GM23248 (cell line): Measurements from ENCODE around the gene CELSR1. TPM values are rescaled to one million over a fixed set of nuclear protein-coding genes. Genes with fewer than 3 reads are reported as not detected.

Source experiments
- DNase-seq: peaks from one replicate; pipeline ENCODE4 v3.0.0-alpha.2; 2015
- H2AFZ ChIP-seq: fragments of 200-600 bp; sonication (generic); 2 replicates; pipeline ENCODE4 v1.6.1; 2016; ENCODE audit warnings: antibody characterized with exemption
- H3F3A ChIP-seq: fragments of 200-600 bp; sonication (generic); 2 replicates; pipeline ENCODE4 v1.6.1; 2016; ENCODE audit warnings: mild to moderate bottlenecking, antibody characterized with exemption, mixed run types; ENCODE audit not compliant: insufficient read depth
- H3K27ac ChIP-seq: fragments of 200-600 bp; sonication (generic); 2 replicates; pipeline ENCODE4 v1.5.1; 2016; ENCODE audit warnings: mild to moderate bottlenecking
- H3K27me3 ChIP-seq: fragments of 200-600 bp; sonication (generic); replicated peaks from 2 replicates; pipeline ENCODE4 v1.6.1; 2016; ENCODE audit warnings: mild to moderate bottlenecking; ENCODE audit not compliant: insufficient read depth
- H3K36me3 ChIP-seq: fragments of 200-600 bp; sonication (generic); 2 replicates; pipeline ENCODE4 v1.6.1; 2016; ENCODE audit warnings: low read depth, mild to moderate bottlenecking
- H3K4me1 ChIP-seq: fragments of 200-600 bp; sonication (generic); 2 replicates; pipeline ENCODE4 v1.6.1; 2016; ENCODE audit warnings: mild to moderate bottlenecking; ENCODE audit not compliant: insufficient read depth
- H3K4me2 ChIP-seq: fragments of 200-600 bp; sonication (generic); one replicate; pipeline ENCODE4 v1.6.1; 2016; ENCODE audit warnings: mild to moderate bottlenecking; ENCODE audit not compliant: unreplicated experiment
- H3K4me3 ChIP-seq: fragments of 200-600 bp; sonication (generic); 2 replicates; pipeline ENCODE4 v1.5.1; 2016; ENCODE audit warnings: mild to moderate bottlenecking
- H3K79me2 ChIP-seq: fragments of 200-600 bp; sonication (generic); 2 replicates; pipeline ENCODE4 v1.6.1; 2016; ENCODE audit warnings: mild to moderate bottlenecking; ENCODE audit not compliant: insufficient read depth
- H3K9ac ChIP-seq: fragments of 200-600 bp; sonication (generic); 2 replicates; pipeline ENCODE4 v1.6.1; 2016; ENCODE audit warnings: mild to moderate bottlenecking
- H3K9me2 ChIP-seq: fragments of 200-600 bp; sonication (generic); 2 replicates; pipeline ENCODE4 v1.6.1; 2016; ENCODE audit warnings: mixed run types, mild to moderate bottlenecking, moderate library complexity; ENCODE audit not compliant: insufficient read depth
- H3K9me3 ChIP-seq: fragments of 200-600 bp; sonication (generic); one replicate; pipeline ENCODE4 v1.6.1; 2017; ENCODE audit warnings: low read depth
- H4K20me1 ChIP-seq: fragments of 200-600 bp; sonication (generic); 2 replicates; pipeline ENCODE4 v1.6.0; 2016; ENCODE audit not compliant: insufficient read depth
- EZH2 ChIP-seq: fragments of 200-600 bp; sonication (generic); IDR thresholded peaks from 2 replicates; pipeline ENCODE4 v1.6.1; 2018; ENCODE audit warnings: antibody characterized with exemption, mild to moderate bottlenecking; ENCODE audit not compliant: insufficient read depth, poor library complexity, severe bottlenecking
- EZH2phosphoT487 ChIP-seq: fragments of 200-600 bp; sonication (generic); IDR thresholded peaks from 2 replicates; pipeline ENCODE4 v1.6.1; 2018; ENCODE audit warnings: antibody characterized with exemption, moderate library complexity, mild to moderate bottlenecking, low read depth; ENCODE audit not compliant: insufficient read depth
- WGBS, 2 experiments: methylation state at CpG; one replicate each; pipeline ENCODE4 v1.1.6; 2015 to 2017; ENCODE audit warnings: low lambda C conversion rate in 2 of 2, low coverage in 1 of 2; ENCODE audit errors: missing lambda C conversion rate in 2 of 2; 5-methylcytosine and 5-hydroxymethylcytosine counted together
- in situ Hi-C: fragments of 300-500 bp; cut with MboI; formaldehyde crosslinking; loops from 2 replicates; pipeline ENCODE4 v1.15.0; 2020
- polyA plus RNA-seq: library from polyadenylated mRNA; unstranded; fragments of >200 nt; fragmentation: Nextera tagmentation; extraction: Ambion mirVana; gene quantifications from 2 replicates; pipeline ENCODE4 v1.2.1, GENCODE V29; 2016
- total RNA-seq: library from RNA; depleted of rRNA; stranded (reverse); fragments of >200 nt; shearing (Covaris generic); gene quantifications from 2 replicates; pipeline ENCODE4 v1.2.3, GENCODE V29; 2014

CELSR1 gene
- total and polyA plus RNA-seq, 2 experiments from 2014 or later: 0.23 to 0.54 TPM

DNA sequence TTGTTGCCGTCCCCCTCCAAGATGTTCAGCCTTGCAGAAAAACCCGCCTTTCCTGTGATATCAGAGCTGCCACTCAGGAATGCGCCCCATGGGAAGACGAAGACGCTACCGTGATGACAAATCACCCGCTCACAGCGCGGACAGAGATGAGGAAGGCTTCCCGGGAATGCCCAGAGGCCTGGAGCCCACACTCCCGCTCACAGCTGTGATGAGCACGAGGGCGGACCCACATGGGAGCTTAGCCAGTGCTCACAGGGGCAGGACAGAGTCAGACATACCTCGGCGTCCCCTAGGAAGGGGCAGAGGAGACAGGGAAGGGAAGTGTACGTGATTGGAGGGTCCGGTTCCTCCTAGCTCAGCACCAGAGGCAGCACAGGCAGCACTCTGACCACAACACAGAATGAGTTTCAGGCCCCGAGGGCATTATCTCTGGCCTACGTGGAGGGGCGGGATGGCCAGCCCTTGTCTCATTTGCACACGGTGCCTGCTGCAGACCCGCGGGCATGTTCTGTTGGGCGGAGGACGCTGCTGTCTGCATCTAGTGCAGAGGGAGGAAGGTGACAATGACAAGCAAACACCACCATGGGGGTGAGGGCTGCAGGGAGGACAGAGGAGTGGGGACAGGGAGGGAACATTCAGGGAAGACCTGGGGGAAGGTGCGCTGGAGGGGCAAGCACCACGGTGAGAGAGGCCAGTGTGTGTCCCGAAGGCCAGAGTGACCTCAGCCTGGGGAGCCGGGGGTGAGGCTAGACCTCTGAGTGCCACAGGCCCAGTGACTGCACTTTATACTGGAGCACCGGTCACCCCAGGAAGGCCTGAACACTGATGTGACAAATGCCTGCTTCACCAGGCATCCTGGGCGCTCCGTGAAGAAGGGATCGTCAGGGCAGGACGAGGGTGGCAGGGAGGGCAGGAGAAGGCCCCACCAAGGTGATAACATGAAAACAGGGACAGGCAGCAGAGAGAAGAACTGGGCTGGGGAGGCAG lies 79.6 kb downstream of the CELSR1 start:
- H2AFZ ChIP-seq: no peak overlapping the region
- no peaks in the 10 kb centered on the region for H3K79me2 ChIP-seq
- H3K9me3 ChIP-seq: no peaks in the 10 kb centered on the region
- H3K4me3 ChIP-seq: no peak overlapping the region
- WGBS, 2 experiments: 55% methylated on average over 31 to 34 of the region's 34 CpGs
- H3K4me1 ChIP-seq: peaks cover 3% of the 10 kb centered on the region; the same call in 1 of the 2 replicates
- DNase-seq: peak; percentile 60
- no peaks in the 10 kb centered on the region for H3K9me2 ChIP-seq
- no peak overlapping the region for H3K4me2 ChIP-seq
- H3K27me3 ChIP-seq: peaks cover 25% of the 10 kb centered on the region
- H3K27ac ChIP-seq: no peak overlapping the region
- H3K9ac ChIP-seq: no peak overlapping the region
- TF ChIP-seq EZH2 (no peak), EZH2phosphoT487 (no peak)
- no peaks in the 10 kb centered on the region for H3F3A ChIP-seq
- H4K20me1 ChIP-seq: no peaks in the 10 kb centered on the region
- in situ Hi-C loops: no loop called here
- no peaks in the 10 kb centered on the region for H3K36me3 ChIP-seq

DNA sequence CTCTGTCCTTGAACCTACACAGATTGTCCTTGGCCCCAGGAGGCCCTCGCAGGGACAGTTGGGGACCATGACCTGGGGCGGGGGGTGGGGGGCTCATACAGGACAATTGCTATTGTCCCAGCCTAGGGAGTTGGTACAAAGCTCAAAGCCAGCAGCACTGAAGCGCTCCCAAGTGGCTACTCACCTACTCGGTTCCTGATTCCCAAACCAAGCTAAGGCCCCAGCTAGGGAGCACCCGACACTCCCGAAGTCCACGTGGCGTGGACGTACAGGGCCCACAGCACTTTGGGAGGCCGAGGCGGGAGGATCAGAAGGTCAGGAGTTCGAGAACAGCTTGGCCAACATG lies 80.6 kb downstream of the CELSR1 start:
- Histone ChIP-seq H3K4me2 (no peak overlapping the region), H3K9ac (no peak overlapping the region), H3K9me3 (no peaks in the 10 kb centered on the region), H3K4me3 (no peak overlapping the region), H3K4me1 (no peaks in the 10 kb centered on the region), H4K20me1 (no peaks in the 10 kb centered on the region), H3K27ac (no peak overlapping the region), H2AFZ (no peak overlapping the region), H3K27me3 (peaks cover 27% of the 10 kb centered on the region), H3K9me2 (no peaks in the 10 kb centered on the region), H3K36me3 (no peaks in the 10 kb centered on the region), H3F3A (no peaks in the 10 kb centered on the region), H3K79me2 (no peaks in the 10 kb centered on the region)
- DNase-seq: no peak
- in situ Hi-C loops: no loop called here
- no peak for TF ChIP-seq EZH2
- TF ChIP-seq EZH2phosphoT487: no peak
- WGBS, 2 experiments: 86 to 87% methylated on average over 12 of the region's 12 CpGs

DNA sequence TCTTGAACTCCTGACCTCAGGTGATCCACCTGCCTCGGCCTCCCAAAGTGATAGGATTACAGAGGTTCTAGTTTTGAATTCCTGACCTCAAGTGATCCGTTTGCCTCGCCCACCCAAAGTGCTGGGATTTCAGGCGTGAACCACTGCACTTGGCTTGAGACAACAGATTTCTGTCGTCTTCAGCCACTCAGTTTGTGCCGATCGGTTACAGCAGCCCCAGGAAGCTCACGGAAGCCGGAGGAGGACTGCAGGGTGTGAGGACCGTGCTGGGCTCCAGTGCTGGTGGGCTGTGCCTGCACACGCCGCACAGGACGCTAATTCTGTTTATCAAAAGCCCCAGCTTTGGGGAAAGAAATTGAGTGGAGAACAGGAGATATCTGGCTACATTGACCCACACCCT lies 82.0 kb downstream of the CELSR1 start:
- no peak overlapping the region for H3K4me3 ChIP-seq
- TF ChIP-seq EZH2: no peak
- no peak for TF ChIP-seq EZH2phosphoT487
- H3K27ac ChIP-seq: no peak overlapping the region
- DNase-seq: no peak
- H4K20me1 ChIP-seq: no peaks in the 10 kb centered on the region
- no peaks in the 10 kb centered on the region for H3F3A ChIP-seq
- no peaks in the 10 kb centered on the region for H3K79me2 ChIP-seq
- H3K27me3 ChIP-seq: peaks cover 36% of the 10 kb centered on the region
- H3K9me3 ChIP-seq: no peaks in the 10 kb centered on the region
- in situ Hi-C loops: no loop called here
- no peak overlapping the region for H3K4me2 ChIP-seq
- H3K9me2 ChIP-seq: no peaks in the 10 kb centered on the region
- H2AFZ ChIP-seq: no peak overlapping the region
- 65 to 68% methylated on average over 13 of the region's 13 CpGs for WGBS, 2 experiments
- H3K9ac ChIP-seq: no peak overlapping the region
- H3K4me1 ChIP-seq: no peaks in the 10 kb centered on the region
- H3K36me3 ChIP-seq: no peaks in the 10 kb centered on the region

DNA sequence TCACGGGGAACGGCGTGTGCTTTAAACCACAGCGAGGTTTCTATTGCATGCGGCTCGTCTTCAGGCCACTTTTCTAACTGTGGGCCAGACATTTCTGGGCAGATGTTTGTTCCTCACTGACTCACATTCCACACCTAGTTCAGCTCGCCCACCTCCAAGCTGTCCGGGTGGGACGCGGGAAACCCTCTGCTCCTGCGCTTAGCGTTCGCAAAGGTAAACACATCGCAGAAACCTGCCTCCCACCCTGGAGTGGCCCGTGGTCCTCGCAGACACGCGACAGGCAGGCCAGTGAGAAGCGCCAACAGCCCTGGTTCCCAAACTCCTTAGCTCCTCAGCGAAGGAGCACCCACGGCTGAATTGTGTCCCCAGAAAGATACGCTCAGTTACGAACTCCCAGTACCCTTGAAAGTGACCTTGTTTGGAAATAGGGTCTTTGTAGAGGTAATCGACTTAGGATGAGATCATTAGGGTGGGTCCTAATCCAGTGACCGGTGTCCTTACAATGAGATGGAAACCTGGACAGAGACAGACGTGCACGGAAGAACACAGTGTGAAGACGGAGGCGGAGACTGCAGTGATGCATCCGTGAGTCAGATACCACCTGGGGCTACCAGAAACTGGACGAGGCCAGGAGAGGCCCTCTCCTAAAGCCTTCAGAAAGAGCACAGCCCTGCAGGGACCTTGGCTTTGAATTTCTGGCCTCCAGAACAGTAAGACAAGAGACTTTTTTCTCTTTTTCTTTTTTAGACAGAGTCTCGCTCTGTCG lies 82.7 kb downstream of the CELSR1 start:
- Histone ChIP-seq H3K9me2 (no peaks in the 10 kb centered on the region), H4K20me1 (no peaks in the 10 kb centered on the region), H3K4me2 (no peak overlapping the region), H3K9ac (no peak overlapping the region), H3K27ac (no peak overlapping the region), H2AFZ (no peak overlapping the region), H3K79me2 (no peaks in the 10 kb centered on the region), H3K36me3 (no peaks in the 10 kb centered on the region), H3K4me3 (no peak overlapping the region), H3F3A (no peaks in the 10 kb centered on the region), H3K27me3 (peaks cover 30% of the 10 kb centered on the region; the same call in 1 of the 2 replicates), H3K4me1 (no peaks in the 10 kb centered on the region), H3K9me3 (no peaks in the 10 kb centered on the region)
- no peak for DNase-seq
- in situ Hi-C loops: no loop called here
- no peak for TF ChIP-seq EZH2phosphoT487
- no peak for TF ChIP-seq EZH2
- WGBS, 2 experiments: 75 to 77% methylated on average over 33 of the region's 33 CpGs
